Right hindlimb (tissue), 1 donor: ENCODE results near the gene GLI3.

ENCODE experiments used
- DNase-seq: peaks from one replicate; pipeline ENCODE4 v3.0.0-alpha.2; 2018

GLI3 gene

GRCh38 chr7:42023262-42023661 is 213.7 kb downstream of the GLI3 start:
- DNase-seq: no peak

- no peak for DNase-seq
These were observed 214.2 kb downstream of the GLI3 start for GRCh38 chr7:42022791-42023190.

GRCh38 chr7:42022056-42022455 is 215.0 kb downstream of the GLI3 start:
- DNase-seq: no peak

GRCh38 chr7:42021631-42022030 is 215.4 kb downstream of the GLI3 start:
- DNase-seq: no peak

- no peak for DNase-seq
These were observed 216.9 kb downstream of the GLI3 start for GRCh38 chr7:42020061-42020460.

- DNase-seq: peak; percentile 58
These were observed 219.5 kb downstream of the GLI3 start for GRCh38 chr7:42017349-42017986.

GRCh38 chr7:42016517-42016916 is 220.5 kb downstream of the GLI3 start:
- DNase-seq: no peak

DNA sequence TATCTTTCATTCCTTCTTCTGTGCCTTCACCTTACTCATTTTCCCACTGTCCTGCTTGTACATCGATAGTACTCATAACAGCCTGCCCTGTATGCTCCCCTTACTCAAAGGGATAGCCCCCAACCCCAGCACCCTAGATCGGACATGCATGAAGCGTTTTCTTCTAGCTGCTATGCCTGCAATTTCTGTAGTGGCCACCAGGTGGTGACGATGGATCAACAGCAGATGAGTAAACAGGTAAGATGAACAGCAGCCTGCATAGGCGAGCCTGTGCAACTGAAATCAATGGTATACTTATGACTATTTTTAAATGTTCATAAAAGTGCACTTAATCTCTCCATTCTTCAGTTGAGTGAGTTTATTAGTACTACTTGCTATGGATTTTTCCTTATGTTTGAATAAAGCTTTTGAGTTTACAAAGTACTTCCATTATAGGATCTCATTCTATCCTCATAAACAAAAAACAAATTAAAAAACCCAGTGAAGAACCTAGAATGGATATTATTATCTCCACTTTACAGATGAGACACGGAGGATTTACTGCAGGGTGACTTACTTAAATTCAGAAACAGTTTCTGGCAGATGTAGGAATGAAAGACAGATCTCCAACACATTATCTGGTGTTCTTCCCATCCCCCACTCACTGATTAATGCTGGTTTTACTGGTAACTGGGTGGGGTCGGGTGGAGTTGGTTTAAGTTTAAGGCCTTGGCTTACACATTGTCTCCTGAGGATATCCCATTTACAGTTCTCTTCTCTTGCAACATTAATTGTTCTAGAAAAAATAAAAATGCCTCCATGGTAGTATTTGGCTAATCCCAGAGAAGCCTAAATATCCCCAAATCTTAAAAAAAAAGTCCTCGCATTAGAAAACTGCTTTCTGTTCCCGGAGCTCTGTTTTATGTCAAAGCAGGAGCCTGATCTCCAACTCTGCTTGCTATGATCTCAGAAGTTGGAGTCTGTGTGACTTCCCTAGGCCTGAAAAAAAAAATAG is 222.1 kb downstream of the GLI3 start:
- no peak for DNase-seq

DNA sequence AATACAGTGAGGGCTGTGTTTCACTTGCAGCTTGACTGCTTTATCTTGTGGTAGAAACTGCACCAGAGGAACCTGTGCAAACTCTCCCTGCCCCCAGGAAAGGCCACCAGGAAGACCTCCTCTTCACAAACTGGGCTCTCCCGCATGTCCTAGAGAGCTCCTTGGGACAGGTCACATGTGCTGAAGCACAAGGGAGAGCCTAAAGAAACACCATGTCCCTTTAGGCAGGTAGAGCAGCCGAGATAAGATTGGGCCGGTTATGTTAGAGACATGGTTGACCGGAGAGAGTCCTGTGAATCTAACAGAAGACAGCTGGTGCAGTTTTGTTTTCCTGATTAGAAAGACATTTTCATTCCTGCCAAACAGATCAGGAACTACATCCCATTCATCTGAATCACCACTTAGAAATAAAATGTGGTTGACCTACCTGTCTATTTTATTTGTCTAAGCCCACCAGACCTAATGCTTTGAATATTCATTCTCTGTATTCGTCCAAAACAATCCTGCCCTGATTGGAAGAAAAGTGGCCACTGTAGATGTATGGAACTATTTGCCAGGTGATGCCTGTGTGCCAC is 224.1 kb downstream of the GLI3 start:
- DNase-seq: no peak

- DNase-seq: no peak
These were observed 224.7 kb downstream of the GLI3 start for GRCh38 chr7:42012313-42012712.

DNA sequence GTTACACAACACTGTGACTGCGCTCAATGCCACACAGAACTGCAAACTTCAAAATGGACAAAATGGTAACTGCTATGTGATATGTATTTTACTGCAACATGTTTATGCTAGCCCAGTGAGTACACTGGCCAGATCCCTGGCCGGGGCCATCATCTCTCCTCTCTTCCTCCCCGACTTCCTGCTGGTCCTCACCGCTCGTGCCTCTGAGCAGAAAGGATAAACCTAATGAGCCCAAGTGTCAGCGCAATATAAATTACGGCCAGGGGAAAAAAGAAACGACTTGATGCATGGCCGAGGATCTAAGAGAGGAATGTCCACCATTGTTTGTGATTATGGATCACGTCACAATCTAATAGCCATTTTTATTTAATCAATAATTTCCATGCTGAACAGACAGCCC is 225.2 kb downstream of the GLI3 start:
- no peak for DNase-seq

DNA sequence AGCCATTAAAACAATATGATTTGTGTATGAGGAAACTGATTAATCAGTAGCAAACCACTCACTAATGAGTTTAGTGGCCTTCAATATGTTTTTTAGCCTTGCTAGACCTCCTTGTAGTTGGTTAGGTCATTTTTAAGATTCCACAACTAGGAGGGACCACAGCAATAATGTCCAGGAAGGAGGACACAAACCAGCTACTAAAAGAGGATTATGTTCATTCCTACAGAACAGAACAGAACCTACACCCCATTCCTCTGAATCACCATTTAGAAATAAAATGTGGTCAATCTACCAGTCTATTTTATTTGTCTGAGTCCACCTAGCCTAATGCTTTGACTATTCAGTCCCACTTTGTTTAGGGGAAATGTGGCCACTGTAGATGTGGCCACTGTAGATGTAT is 226.3 kb downstream of the GLI3 start:
- no peak for DNase-seq

DNA sequence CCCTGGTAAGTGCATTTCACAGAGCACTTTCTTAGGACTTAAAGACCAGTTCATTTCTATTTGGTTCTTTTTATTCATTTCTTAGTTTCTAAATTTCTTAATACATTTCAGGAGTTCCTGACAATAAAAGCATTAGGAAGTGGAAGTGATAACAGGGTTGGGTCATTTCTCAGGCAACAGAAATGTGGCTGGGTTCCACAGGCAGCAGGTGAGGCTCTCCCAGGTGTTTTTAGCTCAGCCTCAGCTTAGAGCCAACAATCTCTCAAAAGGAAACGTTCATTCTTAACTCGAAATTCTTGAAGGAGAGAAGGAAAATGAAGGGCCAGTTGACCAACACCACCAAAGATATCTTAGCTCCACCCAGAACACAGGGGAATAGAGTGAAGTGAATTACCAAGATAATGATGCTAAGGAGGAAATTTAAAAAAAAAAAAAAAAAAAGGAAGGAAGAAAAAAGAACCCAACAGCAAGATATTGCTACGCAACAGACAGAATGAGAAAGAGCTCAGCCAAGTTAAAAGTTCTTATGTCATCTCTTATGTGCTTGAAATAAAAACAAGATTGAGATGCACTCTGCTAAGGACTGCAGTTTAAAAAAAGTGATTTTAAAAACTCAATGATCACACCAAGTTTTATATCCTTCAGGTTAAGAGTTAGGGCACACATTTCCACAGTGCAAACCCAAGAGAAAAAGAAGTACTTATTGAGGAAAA is 230.1 kb downstream of the GLI3 start:
- DNase-seq: no peak

DNA sequence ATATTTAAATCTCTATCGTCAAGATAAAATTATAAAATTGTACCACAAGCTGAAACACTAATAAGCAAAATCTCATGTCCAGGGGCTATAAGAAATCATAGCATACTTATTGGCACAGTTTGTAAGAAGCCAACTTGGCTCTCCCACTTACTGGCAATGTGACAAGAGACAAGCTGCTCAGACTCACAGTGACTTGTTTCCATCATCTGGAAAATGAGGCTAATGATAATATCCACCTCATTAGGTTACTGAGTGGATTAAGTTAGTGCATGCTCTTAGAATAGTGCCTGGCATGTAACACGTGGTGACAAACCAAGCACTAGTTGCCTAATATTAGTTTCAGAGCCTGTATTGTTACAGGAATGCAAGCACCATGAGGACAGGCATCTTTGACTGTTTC is 234.4 kb downstream of the GLI3 start:
- no peak for DNase-seq

- no peak for DNase-seq
These were observed 237.2 kb downstream of the GLI3 start for GRCh38 chr7:41999736-42000283.

GRCh38 chr7:41998041-41998440 is 239.0 kb downstream of the GLI3 start:
- no peak for DNase-seq

GRCh38 chr7:41997151-41997550 is 239.9 kb downstream of the GLI3 start:
- DNase-seq: no peak

GRCh38 chr7:41996381-41997035 is 240.5 kb downstream of the GLI3 start:
- no peak for DNase-seq

DNA sequence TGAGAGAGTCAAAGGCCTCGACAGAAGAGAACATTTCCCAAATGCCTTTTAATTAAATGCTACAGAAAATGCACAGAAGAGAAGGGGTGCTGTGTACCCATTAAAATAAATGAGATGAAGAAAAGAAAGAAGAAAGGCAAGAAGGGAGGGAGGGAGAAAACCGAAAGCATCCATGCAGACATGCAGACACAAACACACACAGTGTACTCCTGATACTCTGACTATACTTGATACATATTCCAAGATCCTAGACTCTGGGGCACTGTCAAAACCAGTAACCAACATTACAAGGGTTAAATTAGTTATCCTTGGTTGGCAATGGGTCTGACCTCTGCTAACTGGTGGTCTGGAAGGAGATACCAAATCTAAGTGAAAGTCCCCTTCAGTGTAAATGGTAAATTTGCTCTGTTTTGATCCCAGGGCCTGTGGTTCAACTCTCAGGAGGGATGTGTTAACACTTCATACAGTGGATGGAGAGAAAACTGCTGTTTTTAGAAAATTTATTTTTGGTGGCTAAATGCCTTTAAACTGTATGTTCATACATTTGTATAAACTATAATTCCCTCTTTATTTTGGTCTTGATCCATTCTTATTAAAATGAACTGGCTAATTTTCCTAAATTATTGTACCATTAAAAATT is 241.3 kb downstream of the GLI3 start:
- DNase-seq: no peak

- no peak for DNase-seq
These were observed 242.3 kb downstream of the GLI3 start for GRCh38 chr7:41994746-41995110.

- DNase-seq: no peak
These were observed 242.8 kb downstream of the GLI3 start for GRCh38 chr7:41994036-41994745.
